ENCODE data around the gene ELMO2.

The ELMO2 gene

DNA sequence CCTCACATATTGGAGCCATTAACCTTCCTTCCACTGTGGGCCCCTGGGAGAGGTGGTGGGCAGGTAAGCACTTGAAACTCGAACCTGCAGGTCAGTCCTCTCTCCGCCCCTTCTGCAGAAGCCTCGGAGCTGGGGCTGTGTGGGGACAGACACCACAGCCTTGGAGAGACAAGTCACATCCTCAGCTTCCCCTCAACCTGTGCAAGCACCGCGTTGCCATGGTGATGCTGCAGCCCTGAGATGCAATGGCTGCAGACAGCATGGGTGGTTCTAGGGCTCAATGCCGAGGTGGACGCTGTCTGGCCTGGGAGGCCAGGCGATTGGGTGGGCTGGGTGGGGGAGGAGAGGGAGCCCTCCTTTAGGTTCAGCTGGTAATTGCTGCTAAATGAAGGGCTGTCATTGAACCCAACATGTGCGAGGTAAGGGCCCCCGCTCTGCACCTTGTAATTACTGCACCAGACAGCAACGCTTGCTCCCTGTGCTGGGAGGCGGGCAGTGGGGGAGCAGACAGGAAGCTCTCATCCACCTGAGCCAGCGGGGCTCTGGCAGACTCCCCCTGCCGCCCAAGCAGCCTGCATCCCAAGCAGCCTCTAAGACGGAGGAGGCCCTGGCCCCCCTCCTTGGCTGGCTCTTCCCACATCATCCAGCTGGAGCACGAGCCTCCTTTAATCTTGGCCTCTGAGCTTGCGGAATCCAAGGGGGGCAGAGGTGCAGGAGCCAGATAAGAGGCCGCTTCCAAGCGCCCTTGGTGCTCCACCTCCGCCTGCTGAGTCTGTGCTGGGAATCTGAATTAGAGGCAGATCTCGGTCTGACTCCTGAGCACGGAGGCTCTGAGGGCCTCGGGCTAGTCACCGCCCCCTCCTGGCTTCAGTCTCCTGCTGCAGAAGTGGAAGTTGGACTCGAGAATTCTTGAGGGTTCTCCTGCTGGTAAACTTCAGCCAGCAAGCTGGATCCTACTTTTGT lies 58.3 kb downstream of the ELMO2 start:
- Mint-ChIP-seq H3K27ac (no peak overlapping the region), H3K4me3 (no peak overlapping the region), H3K36me3 (peaks cover 26% of the 10 kb centered on the region), H3K27me3 (peaks cover 16% of the 10 kb centered on the region), H3K4me1 (peaks cover 14% of the 10 kb centered on the region), H3K9me3 (no peaks in the 10 kb centered on the region)
- DNase-seq = no peak
- CTCF ChIA-PET = interaction anchor here (0.8 to 3.3 kb wide), 23 partner anchors 9 to 361 kb away, joined by 3 to 34 read pairs (median 3); partner anchors contain the start of gene ELMO2

DNA sequence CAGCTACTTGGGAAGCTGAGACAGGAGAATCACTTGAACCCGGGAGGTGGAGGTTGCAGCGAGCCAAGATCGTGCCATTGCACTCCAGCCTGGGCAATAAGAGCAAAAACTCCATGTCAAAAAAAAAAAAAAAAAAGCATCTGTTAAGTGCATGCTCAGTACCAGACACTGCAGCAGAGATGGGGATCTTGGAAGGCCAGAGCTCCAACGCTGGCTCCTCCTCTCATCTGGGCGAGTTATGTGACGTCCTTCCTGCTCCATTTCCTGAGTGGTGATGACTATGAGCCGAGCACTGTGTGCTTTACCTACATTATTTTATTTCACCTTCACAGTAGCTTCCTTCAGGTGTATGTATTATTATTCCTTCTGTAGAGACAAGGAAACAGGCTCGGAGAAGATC lies 59.6 kb downstream of the ELMO2 start:
- no peak for DNase-seq
- Mint-ChIP-seq H3K27me3 (peaks cover 30% of the 10 kb centered on the region), H3K36me3 (peaks cover 17% of the 10 kb centered on the region), H3K9me3 (no peaks in the 10 kb centered on the region), H3K27ac (no peak overlapping the region), H3K4me3 (no peak overlapping the region), H3K4me1 (peaks cover 17% of the 10 kb centered on the region)
- CTCF ChIA-PET = interaction anchor here (1.0 to 3.3 kb wide), 3 partner anchors 17 to 48 kb away, joined by 3 to 34 read pairs (median 4); no protein-coding TSS in a partner anchor

DNA sequence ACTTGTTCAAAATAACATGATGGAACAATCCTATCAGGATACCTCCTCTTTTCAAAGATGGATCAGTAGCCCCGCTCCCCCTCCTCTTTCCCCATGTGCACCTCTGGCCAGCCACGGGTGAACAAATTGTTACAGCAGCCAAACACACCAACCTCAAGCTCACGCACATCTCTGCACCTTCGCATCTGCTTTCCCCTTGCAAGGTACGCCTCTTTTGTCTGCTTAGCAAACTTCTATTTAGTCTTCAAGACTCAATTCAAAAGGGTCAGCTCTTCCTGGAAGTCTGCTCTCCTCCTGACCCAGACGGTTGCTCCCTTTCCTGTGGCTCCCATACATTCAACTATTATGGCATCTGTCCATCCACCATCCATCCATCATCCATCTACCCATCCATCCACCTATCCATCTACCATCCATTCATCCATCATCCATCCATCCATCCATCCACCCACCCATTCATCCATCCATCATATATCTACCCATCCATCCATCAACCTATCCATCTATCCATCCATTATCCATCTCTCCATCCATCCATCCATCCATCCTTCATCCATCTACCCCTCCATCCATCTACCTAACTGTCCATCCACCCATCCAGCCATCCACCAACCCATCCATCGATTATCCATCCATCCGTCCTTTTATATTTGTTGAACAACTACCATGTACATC lies 61.8 kb downstream of the ELMO2 start:
- no peak for DNase-seq
- Mint-ChIP-seq H3K4me1 (peaks cover 11% of the 10 kb centered on the region), H3K9me3 (no peaks in the 10 kb centered on the region), H3K4me3 (no peak overlapping the region), H3K27me3 (peaks cover 39% of the 10 kb centered on the region), H3K27ac (no peak overlapping the region), H3K36me3 (peaks cover 6% of the 10 kb centered on the region)
- CTCF ChIA-PET = interaction anchor here (0.7 to 1.4 kb wide), 2 partner anchors 11 to 38 kb away, joined by 3 to 4 read pairs; no protein-coding TSS in a partner anchor

DNA sequence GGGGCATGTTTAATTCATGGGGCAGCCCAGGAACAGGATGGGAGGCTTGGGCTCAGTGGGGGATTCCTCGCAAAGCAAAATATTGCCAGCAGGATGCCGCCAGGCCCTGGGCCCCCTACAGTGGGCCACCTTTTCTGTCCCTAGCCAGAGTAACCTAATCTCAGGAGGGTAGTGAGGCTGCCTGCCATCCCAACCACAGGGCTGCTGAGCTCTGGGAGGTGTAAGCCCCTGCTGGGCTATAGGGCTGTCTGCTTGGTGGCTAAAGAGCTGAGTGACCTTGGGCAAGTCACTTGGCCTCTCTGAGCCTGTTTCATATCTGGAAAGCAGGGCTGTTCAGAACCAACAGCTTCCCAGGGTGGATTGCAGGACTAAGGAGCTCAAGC lies 62.4 kb downstream of the ELMO2 start:
- Mint-ChIP-seq H3K9me3 (no peaks in the 10 kb centered on the region), H3K4me1 (peaks cover 8% of the 10 kb centered on the region), H3K27ac (no peak overlapping the region), H3K36me3 (peaks cover 3% of the 10 kb centered on the region), H3K4me3 (no peak overlapping the region), H3K27me3 (peaks cover 46% of the 10 kb centered on the region)
- CTCF ChIA-PET = interaction anchor here (0.7 kb wide), 1 partner anchor 38 kb away, joined by 3 read pairs; no protein-coding TSS in a partner anchor
- no peak for DNase-seq

DNA sequence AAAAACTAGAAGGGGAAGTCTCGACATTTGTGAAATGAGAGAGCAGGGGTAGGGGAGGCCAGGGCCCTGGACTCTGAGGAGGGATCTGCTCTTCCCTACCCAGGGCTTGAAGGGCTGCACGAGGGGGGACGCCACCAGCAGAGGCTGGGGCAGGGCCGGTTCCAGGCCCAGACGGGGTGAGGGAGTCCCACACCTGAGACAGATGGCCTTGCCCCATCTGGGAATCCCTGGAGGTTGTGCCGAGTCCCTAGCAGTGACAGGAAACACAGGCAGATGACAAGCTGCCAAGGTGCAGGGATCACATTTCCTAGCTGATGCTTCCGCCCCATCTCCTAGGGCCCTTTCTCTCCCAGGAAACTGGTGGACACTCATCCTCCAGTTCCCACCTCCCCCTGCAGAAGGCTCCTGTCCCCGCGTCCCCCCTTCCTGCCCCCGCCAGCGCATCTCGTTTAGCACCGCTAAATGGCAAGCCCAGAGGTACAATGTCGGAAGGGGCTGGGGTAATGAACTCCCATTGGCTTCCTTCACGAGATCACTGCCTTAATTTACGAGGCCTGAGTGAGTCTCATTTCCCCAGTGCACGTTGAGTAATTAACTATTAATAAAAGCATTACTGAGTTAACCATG lies 63.0 kb downstream of the ELMO2 start:
- no peaks in the 10 kb centered on the region for H3K9me3 Mint-ChIP-seq
- no peak overlapping the region for H3K4me3 Mint-ChIP-seq
- peaks cover 48% of the 10 kb centered on the region for H3K27me3 Mint-ChIP-seq
- H3K36me3 Mint-ChIP-seq = peaks cover 3% of the 10 kb centered on the region
- no peak for DNase-seq
- CTCF ChIA-PET = interaction anchor here (0.9 kb wide), 1 partner anchor 38 kb away, joined by 3 read pairs; no protein-coding TSS in a partner anchor
- H3K27ac Mint-ChIP-seq = no peak overlapping the region
- peaks cover 8% of the 10 kb centered on the region for H3K4me1 Mint-ChIP-seq

DNA sequence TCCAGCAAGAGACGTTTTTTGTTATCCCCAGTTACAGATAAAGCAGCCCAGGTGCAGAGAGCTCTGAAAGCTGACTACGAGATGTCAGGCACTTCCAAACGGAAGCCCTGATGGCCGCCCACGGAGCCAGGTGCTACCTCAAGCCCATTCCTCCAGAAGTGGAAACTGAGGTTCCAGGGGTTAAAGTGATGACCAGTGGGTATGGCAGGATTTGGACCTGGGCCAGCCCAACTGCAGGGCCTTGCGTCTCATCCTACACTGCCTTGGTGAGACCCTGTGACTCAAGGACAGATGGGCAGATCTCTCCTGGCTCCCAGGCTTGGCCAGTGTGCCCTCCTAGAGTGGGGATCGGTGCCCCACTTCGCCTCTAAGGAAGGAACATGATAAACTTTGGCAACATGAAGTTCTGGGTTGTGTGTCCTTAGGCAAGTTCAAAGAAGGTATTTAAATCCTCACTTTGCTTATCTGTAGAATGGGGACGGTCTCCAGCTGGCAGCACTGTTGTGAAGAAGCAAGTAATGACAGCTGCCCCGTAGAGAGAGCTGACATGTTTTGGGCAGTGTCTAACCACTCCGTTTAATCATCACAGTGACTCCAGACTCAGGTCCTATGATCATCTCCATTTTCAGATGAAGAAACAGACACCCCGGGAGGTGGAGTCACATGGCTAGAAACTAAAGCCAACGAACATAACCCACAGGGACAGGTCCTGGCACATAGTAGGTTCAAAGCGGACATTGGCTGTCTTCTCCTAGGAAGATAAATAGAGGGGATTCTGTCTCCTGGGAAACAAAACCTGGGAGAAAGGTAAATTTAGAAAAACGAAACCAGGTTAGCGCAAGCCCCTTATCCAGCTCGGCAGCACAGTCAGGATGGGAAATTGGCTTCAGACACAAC lies 63.7 kb downstream of the ELMO2 start:
- Mint-ChIP-seq H3K4me1 (peaks cover 8% of the 10 kb centered on the region), H3K4me3 (peak overlapping the region; percentile 19), H3K27me3 (peaks cover 53% of the 10 kb centered on the region), H3K27ac (no peak overlapping the region), H3K36me3 (peaks cover 3% of the 10 kb centered on the region), H3K9me3 (no peaks in the 10 kb centered on the region)
- no peak for DNase-seq
- CTCF ChIA-PET = interaction anchor here (0.9 kb wide), 1 partner anchor 37 kb away, joined by 3 read pairs; no protein-coding TSS in a partner anchor

DNA sequence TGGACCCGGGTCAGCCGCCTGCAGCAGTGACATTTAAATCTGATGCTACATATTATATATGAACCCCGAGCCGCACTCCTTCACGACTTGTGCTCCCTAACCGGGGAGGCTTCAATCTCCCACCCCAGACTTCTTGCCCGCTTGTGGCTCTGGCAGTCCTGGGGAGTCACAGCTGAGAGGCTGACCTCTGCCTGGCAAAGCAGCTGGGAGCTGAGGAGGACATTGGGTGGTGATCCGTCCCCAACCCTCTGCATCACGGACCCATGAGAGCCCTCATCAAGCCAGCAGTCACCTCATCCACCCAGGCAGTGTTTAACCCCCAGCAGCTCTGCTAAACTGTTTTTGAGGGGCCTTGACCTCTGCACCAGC lies 64.4 kb downstream of the ELMO2 start:
- H3K4me3 Mint-ChIP-seq = no peak overlapping the region
- H3K9me3 Mint-ChIP-seq = no peaks in the 10 kb centered on the region
- CTCF ChIA-PET = no interaction called here
- H3K27me3 Mint-ChIP-seq = peaks cover 59% of the 10 kb centered on the region
- H3K36me3 Mint-ChIP-seq = peaks cover 2% of the 10 kb centered on the region
- H3K27ac Mint-ChIP-seq = no peak overlapping the region
- H3K4me1 Mint-ChIP-seq = peaks cover 6% of the 10 kb centered on the region
- DNase-seq = no peak

DNA sequence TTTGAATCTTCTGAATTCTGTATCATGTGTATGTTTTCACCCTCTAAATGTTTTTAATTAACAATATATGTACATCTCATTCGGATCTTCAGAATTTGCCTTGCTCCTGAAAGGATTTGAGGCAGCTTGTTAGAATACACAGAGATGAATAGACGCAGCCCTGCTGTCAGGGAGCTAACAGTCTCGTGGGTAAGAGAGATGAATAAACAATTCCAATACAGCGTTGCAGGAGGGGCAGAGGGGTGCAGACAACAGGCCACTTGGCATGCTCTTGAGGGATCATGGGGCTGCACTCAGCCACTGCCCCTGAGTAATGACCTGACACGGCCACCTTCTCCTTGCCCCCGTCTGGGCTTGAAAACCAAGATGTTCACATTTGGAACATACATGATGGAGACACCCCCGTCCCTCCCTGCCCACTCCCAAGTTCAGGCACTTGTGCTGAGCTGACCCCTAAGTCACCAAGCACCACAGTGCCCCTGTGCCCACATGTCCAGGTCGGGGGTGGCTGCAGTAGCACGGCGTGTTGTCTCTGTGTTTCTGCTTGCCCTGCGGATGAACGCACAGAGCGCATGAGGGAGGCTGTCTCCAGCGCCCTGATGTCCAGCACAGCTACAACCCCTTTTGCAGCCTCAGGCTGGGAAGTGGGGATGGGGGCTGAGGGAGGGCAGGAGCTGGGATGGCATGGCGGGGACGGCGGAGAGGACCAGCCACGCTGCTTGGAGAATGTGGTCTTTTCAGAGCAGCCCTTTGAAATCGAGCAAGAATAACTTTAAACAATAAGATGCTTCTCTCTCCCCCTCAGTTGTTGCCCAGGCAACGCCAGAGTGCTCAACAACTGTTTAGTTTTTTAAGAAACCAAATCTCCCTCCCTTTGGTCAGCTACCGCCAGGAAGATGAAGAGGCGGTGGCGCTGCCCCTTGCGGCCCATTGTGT lies 65.1 kb downstream of the ELMO2 start:
- no peak for DNase-seq
- peaks cover 4% of the 10 kb centered on the region for H3K4me1 Mint-ChIP-seq
- H3K27me3 Mint-ChIP-seq = peaks cover 59% of the 10 kb centered on the region
- no peaks in the 10 kb centered on the region for H3K9me3 Mint-ChIP-seq
- CTCF ChIA-PET = no interaction called here
- H3K4me3 Mint-ChIP-seq = no peak overlapping the region
- no peaks in the 10 kb centered on the region for H3K36me3 Mint-ChIP-seq
- no peak overlapping the region for H3K27ac Mint-ChIP-seq

DNA sequence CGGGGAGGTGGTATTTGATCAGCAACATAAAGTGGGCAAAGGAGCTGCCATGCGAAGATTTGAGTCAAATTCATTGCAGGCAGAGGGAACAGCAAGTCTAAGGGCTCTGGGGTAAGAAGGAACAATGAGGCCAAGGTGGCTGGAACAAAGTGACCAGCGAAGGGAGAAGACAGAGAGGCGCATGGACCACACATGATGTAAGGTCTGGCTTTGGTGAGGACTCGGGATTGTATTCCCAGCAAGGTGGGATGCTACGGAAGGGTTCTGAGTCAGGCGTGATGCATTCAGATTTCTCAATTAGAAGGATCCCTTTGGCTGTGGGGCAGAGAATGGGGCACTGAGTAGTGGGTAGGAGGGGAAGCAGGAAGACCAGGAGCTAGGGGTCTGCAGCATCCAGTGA lies 67.4 kb downstream of the ELMO2 start:
- no peak for DNase-seq
- H3K9me3 Mint-ChIP-seq = no peaks in the 10 kb centered on the region
- CTCF ChIA-PET = interaction anchor here (0.7 to 2.6 kb wide), 2 partner anchors 10 to 67 kb away, joined by 3 to 13 read pairs; partner anchors contain the start of gene ELMO2
- no peak overlapping the region for H3K4me3 Mint-ChIP-seq
- H3K4me1 Mint-ChIP-seq = peaks cover 4% of the 10 kb centered on the region
- H3K27me3 Mint-ChIP-seq = peaks cover 73% of the 10 kb centered on the region
- H3K36me3 Mint-ChIP-seq = no peaks in the 10 kb centered on the region
- H3K27ac Mint-ChIP-seq = no peak overlapping the region

DNA sequence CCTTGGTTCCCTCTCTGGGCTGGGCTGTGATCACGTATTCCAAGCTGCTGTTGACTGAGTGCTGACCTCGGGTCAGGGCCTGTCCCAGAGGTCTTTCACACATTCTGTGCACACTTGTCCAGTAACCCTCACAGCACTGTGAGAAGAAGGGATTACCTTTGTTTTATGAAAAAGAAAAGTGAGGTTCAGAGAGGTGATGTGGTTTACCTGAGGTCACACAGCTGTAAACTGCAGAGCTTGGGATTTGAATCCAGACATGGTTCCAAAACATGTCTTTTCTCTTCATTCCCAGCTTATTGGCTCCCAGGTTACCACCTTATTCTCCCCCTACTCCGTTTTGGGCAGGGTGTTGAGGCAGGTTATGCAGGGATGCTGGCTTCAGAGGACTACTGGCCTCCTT lies 69.7 kb downstream of the ELMO2 start:
- CTCF ChIA-PET = interaction anchor here (3.0 kb wide), 1 partner anchor 13 kb away, joined by 11 read pairs; no protein-coding TSS in a partner anchor
- Mint-ChIP-seq H3K27ac (no peak overlapping the region), H3K9me3 (no peaks in the 10 kb centered on the region), H3K27me3 (peaks cover 70% of the 10 kb centered on the region), H3K4me3 (no peak overlapping the region), H3K36me3 (no peaks in the 10 kb centered on the region), H3K4me1 (no peaks in the 10 kb centered on the region)
- DNase-seq = no peak

DNA sequence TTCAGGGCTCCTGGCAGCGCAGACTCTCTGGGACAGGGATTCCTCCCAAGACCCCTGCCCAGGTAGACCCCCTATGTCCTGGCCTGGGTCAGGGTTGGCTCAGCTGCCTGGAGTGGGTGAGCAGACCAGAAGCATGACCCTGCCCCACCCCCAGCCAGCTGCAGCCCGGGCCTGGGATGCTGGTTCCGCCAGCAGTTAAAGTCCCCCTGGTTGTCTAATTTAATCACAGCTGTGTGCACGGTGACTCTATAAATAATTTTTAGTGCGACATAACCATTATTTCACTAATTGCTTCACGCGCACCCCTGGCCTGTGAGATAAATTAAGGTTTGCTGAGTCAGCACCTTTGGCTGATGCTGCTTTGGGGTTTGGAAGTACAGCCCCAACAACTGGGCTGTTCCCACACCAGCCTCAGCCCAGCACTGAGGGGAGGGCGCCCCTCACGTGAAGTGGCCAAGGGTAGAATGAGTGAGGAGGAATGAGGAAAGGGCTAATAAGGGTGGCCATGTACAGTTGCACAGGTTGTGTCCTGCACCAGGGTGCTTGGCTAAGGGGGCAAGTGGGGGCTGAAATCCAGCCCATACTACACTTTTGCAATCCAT lies 72.0 kb downstream of the ELMO2 start:
- H3K27me3 Mint-ChIP-seq = peaks cover 82% of the 10 kb centered on the region
- no peak overlapping the region for H3K4me3 Mint-ChIP-seq
- no peak overlapping the region for H3K27ac Mint-ChIP-seq
- DNase-seq = no peak
- H3K9me3 Mint-ChIP-seq = no peaks in the 10 kb centered on the region
- H3K36me3 Mint-ChIP-seq = no peaks in the 10 kb centered on the region
- CTCF ChIA-PET = interaction anchor here (1.4 to 3.0 kb wide), 2 partner anchors 15 to 320 kb away, joined by 3 to 11 read pairs; no protein-coding TSS in a partner anchor
- H3K4me1 Mint-ChIP-seq = no peaks in the 10 kb centered on the region

Measured in activated naive CD4-positive, alpha-beta T cell treated with anti-CD3 and anti-CD28 coated beads, Interleukin-2, amount 10 ng/mL, durations not matched to agents 7 days and 5 days (primary cell).